Activated T-cell treated with anti-CD3 and anti-CD28 coated beads, Interleukin-2, amount 50 U/mL, for 4 hours (primary cell): Measurements from ENCODE around the gene HSFX4. TPM values are rescaled to one million over a fixed set of nuclear protein-coding genes. Genes with fewer than 3 reads are reported as not detected.
"Not testable (repeated sequence)": the region's sequence is repeated elsewhere in the genome, so short reads cannot be mapped to it uniquely, and the experiment has no call there.

Experiments used
- ATAC-seq, 2 donors: fragments of 200-7000 bp; cut with Tn5 transposase; one replicate each; pipeline ENCODE4 v1.10.0; 2021
- DNase-seq: peaks from one replicate; pipeline ENCODE4 v3.0.0-alpha.2; 2020
- H3K27me3 Mint-ChIP-seq: one replicate; pipeline ENCODE4 v1.8.0; 2021; ENCODE audit warnings: low read depth, mixed read lengths
- H3K36me3 Mint-ChIP-seq: one replicate; pipeline ENCODE4 v1.8.0; 2022; ENCODE audit warnings: mixed read lengths; ENCODE audit not compliant: insufficient read depth
- H3K4me1 Mint-ChIP-seq: one replicate; pipeline ENCODE4 v1.8.0; 2021; ENCODE audit warnings: low read depth, mixed read lengths
- H3K4me3 Mint-ChIP-seq: one replicate; pipeline ENCODE4 v1.8.0; 2021; ENCODE audit warnings: mild to moderate bottlenecking, moderate library complexity, mixed read lengths
- H3K9me3 Mint-ChIP-seq: one replicate; pipeline ENCODE4 v1.8.0; 2021; ENCODE audit warnings: mixed read lengths
- total RNA-seq, 3 donors: library from RNA; stranded (reverse); gene quantifications; one replicate each; pipeline ENCODE4 v1.2.1, GENCODE V29; 2021

The HSFX4 gene
- total RNA-seq, result not detected

- H3K36me3 Mint-ChIP-seq, ATAC-seq, DNase-seq, H3K4me1 Mint-ChIP-seq, H3K4me3 Mint-ChIP-seq, H3K9me3 Mint-ChIP-seq, H3K27me3 Mint-ChIP-seq: not testable (repeated sequence)
Measured at GRCh38 chrX:149929400-149929799, at the start of gene HSFX4. TSS of gene HSFX4 (plus strand) at chrX:149929573. CDS start at chrX:149929645, 72 bp downstream.

- H3K4me1 Mint-ChIP-seq, result peaks cover 2% of the 10 kb centered on the region
- ATAC-seq, result peak in 1 of 2 donors; percentile 45
- no peak for DNase-seq
Measured at GRCh38 chrX:149881081-149881711, 48.2 kb upstream of the HSFX4 start, which contains the start of gene MAGEA8. TSS of gene MAGEA8 (plus strand) at chrX:149881183. CDS start at chrX:149884273, 3,090 bp downstream.

GRCh38 chrX:149890828-149891227 is 38.5 kb upstream of the HSFX4 start:
- H3K4me1 Mint-ChIP-seq, ATAC-seq, H3K36me3 Mint-ChIP-seq, DNase-seq, H3K4me3 Mint-ChIP-seq, H3K9me3 Mint-ChIP-seq, H3K27me3 Mint-ChIP-seq: not testable (repeated sequence)

More at GRCh38 chrX:149881081-149881711, 48.2 kb upstream of the HSFX4 start, which contains the start of gene MAGEA8:
- no peak within 1 kb of the TSS for H3K4me3 Mint-ChIP-seq
- H3K9me3 Mint-ChIP-seq, result no peaks in the 10 kb centered on the region
- no peaks in the 10 kb centered on the region for H3K36me3 Mint-ChIP-seq
- H3K27me3 Mint-ChIP-seq, result no peaks in the 10 kb centered on the region

- H3K9me3 Mint-ChIP-seq, result peaks cover 5% of the 10 kb centered on the region
- H3K27me3 Mint-ChIP-seq, result peaks cover 7% of the 10 kb centered on the region
- H3K4me1 Mint-ChIP-seq, result no peaks in the 10 kb centered on the region
- ATAC-seq (peak; percentile 71 to 78), DNase-seq (no peak)
- H3K36me3 Mint-ChIP-seq, result no peaks in the 10 kb centered on the region
- H3K4me3 Mint-ChIP-seq, result no peak overlapping the region
Measured at GRCh38 chrX:149898554-149898953, 30.8 kb upstream of the HSFX4 start.

- Mint-ChIP-seq H3K27me3 (peaks cover 4% of the 10 kb centered on the region), H3K9me3 (peaks cover under 1% of the 10 kb centered on the region), H3K4me3 (peak overlapping the region; percentile 12), H3K36me3 (no peaks in the 10 kb centered on the region), H3K4me1 (peaks cover 3% of the 10 kb centered on the region)
- DNase-seq (no peak), ATAC-seq (peak; percentile 86 to 91)
Measured at GRCh38 chrX:149903889-149904748, 25.3 kb upstream of the HSFX4 start.

GRCh38 chrX:149908308-149908707 is 21.1 kb upstream of the HSFX4 start:
- Mint-ChIP-seq H3K4me3 (no peak overlapping the region), H3K36me3 (no peaks in the 10 kb centered on the region), H3K27me3 (no peaks in the 10 kb centered on the region), H3K9me3 (no peaks in the 10 kb centered on the region), H3K4me1 (peaks cover 3% of the 10 kb centered on the region)
- DNase-seq (no peak), ATAC-seq (no peak)

GRCh38 chrX:149908727-149909126 is 20.6 kb upstream of the HSFX4 start:
- DNase-seq, result no peak
- Mint-ChIP-seq H3K27me3 (no peaks in the 10 kb centered on the region), H3K9me3 (peaks cover 4% of the 10 kb centered on the region), H3K36me3 (no peaks in the 10 kb centered on the region), H3K4me1 (peaks cover 3% of the 10 kb centered on the region), H3K4me3 (no peak overlapping the region)
- ATAC-seq, result no peak

- H3K4me1 Mint-ChIP-seq, result no peaks in the 10 kb centered on the region
- no peak for DNase-seq
Measured at GRCh38 chrX:149909324-149910177, 19.8 kb upstream of the HSFX4 start.

GRCh38 chrX:149910178-149910695 is 19.1 kb upstream of the HSFX4 start:
- H3K9me3 Mint-ChIP-seq, result peaks cover 9% of the 10 kb centered on the region
- H3K4me3 Mint-ChIP-seq, result no peak overlapping the region
- DNase-seq (no peak), ATAC-seq (no peak)
- H3K27me3 Mint-ChIP-seq, result no peaks in the 10 kb centered on the region
- no peaks in the 10 kb centered on the region for H3K36me3 Mint-ChIP-seq
- H3K4me1 Mint-ChIP-seq, result no peaks in the 10 kb centered on the region

More at GRCh38 chrX:149909324-149910177, 19.8 kb upstream of the HSFX4 start:
- Mint-ChIP-seq H3K4me3 (no peak overlapping the region), H3K27me3 (no peaks in the 10 kb centered on the region), H3K9me3 (peaks cover 9% of the 10 kb centered on the region), H3K36me3 (no peaks in the 10 kb centered on the region)
- ATAC-seq, result peak; percentile 80 to 86

GRCh38 chrX:149916745-149917392 is 12.5 kb upstream of the HSFX4 start:
- H3K36me3 Mint-ChIP-seq, result no peaks in the 10 kb centered on the region
- no peaks in the 10 kb centered on the region for H3K4me1 Mint-ChIP-seq
- no peak for DNase-seq

GRCh38 chrX:149923836-149924235 is 5.5 kb upstream of the HSFX4 start:
- H3K9me3 Mint-ChIP-seq, ATAC-seq: not testable (repeated sequence)

More at GRCh38 chrX:149916745-149917392, 12.5 kb upstream of the HSFX4 start:
- Mint-ChIP-seq H3K4me3 (no peak overlapping the region), H3K9me3 (peaks cover 9% of the 10 kb centered on the region), H3K27me3 (no peaks in the 10 kb centered on the region)
- ATAC-seq, result peak; percentile 48 to 82

GRCh38 chrX:149924434-149924833 is 4.9 kb upstream of the HSFX4 start:
- not testable (repeated sequence) for DNase-seq, H3K27me3 Mint-ChIP-seq, H3K9me3 Mint-ChIP-seq, H3K4me3 Mint-ChIP-seq, H3K4me1 Mint-ChIP-seq, H3K36me3 Mint-ChIP-seq
- peak in 1 of 2 donors; percentile 52 for ATAC-seq

More at GRCh38 chrX:149923836-149924235, 5.5 kb upstream of the HSFX4 start:
- not testable (repeated sequence) for DNase-seq, H3K27me3 Mint-ChIP-seq, H3K4me3 Mint-ChIP-seq, H3K4me1 Mint-ChIP-seq, H3K36me3 Mint-ChIP-seq

- not testable (repeated sequence) for H3K27me3 Mint-ChIP-seq, DNase-seq, H3K9me3 Mint-ChIP-seq, H3K4me1 Mint-ChIP-seq, H3K36me3 Mint-ChIP-seq, H3K4me3 Mint-ChIP-seq
- peak; percentile 52 to 63 for ATAC-seq
Measured at GRCh38 chrX:149927245-149927963, 2.0 kb upstream of the HSFX4 start.
